Activated CD4-positive, alpha-beta T cell treated with anti-CD3 and anti-CD28 coated beads, Interleukin-2, amount 10 ng/mL, durations not matched to agents 24 days and 14 days (primary cell): ENCODE measurements around the gene CYP2A6. TPM values are rescaled to one million over a fixed set of nuclear protein-coding genes. Genes with fewer than 3 reads are reported as not detected.

Experiments used
- DNase-seq: peaks from one replicate; pipeline ENCODE4 v3.0.0; 2022
- H3K27ac Mint-ChIP-seq: one replicate; pipeline ENCODE4 v1.8.0; 2022; ENCODE audit warnings: mild to moderate bottlenecking, mixed read lengths
- H3K27me3 Mint-ChIP-seq: one replicate; pipeline ENCODE4 v1.8.0; 2022; ENCODE audit warnings: mixed read lengths
- H3K36me3 Mint-ChIP-seq: one replicate; pipeline ENCODE4 v1.8.0; 2022; ENCODE audit warnings: low read depth, mild to moderate bottlenecking, mixed read lengths
- H3K4me1 Mint-ChIP-seq: one replicate; pipeline ENCODE4 v1.8.0; 2021; ENCODE audit warnings: mixed read lengths
- H3K4me3 Mint-ChIP-seq: one replicate; pipeline ENCODE4 v1.8.0; 2022; ENCODE audit warnings: mild to moderate bottlenecking, moderate library complexity, mixed read lengths
- H3K9me3 Mint-ChIP-seq: one replicate; pipeline ENCODE4 v1.8.0; 2021; ENCODE audit warnings: mixed read lengths
- intact Hi-C: fragments of 100-400 bp; cut with micrococcal nuclease; formaldehyde crosslinking; loops from one replicate; pipeline ENCODE4 v1.15.1; 2023
- total RNA-seq: library from RNA; stranded (reverse); gene quantifications from 2 replicates; pipeline ENCODE4 v1.2.3, GENCODE V29; 2022

Gene CYP2A6
- total RNA-seq, 1 donor from 2014 or later = not detected

DNA sequence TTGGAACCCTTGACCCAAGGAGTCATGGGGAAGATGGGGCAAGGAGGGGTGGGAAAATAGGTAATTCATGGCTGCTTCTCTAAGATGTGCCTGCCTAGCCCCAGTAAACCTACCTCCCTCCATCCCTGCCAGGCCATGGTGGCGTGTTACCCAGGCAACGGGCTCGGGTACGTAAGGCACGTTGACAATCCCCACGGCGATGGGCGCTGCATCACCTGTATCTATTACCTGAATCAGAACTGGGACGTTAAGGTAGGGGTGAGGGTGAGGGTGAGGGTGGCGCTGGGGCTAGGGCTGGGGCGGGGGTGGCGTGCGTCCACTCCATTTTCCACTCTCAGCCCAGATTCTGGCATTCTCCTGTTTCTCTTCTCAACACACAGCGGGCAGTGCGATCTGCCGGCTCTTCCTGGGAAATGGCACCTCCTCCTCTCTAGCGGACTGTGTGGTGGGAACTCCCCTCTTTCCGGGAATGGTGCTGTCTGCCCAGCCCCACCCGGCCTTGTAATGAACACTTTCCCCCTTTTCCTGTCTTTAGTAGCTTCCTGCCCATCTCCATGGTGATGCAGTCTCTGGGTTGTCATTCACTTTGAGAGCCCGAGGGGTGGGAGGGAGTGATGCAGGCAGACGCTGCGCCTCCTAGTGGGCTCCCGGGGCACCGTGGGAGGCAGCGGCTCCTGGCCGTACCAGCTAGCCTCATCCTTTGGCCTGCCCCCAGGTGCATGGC lies 43.7 kb downstream of the CYP2A6 start:
- H3K27me3 Mint-ChIP-seq = peaks cover 3% of the 10 kb centered on the region

DNA sequence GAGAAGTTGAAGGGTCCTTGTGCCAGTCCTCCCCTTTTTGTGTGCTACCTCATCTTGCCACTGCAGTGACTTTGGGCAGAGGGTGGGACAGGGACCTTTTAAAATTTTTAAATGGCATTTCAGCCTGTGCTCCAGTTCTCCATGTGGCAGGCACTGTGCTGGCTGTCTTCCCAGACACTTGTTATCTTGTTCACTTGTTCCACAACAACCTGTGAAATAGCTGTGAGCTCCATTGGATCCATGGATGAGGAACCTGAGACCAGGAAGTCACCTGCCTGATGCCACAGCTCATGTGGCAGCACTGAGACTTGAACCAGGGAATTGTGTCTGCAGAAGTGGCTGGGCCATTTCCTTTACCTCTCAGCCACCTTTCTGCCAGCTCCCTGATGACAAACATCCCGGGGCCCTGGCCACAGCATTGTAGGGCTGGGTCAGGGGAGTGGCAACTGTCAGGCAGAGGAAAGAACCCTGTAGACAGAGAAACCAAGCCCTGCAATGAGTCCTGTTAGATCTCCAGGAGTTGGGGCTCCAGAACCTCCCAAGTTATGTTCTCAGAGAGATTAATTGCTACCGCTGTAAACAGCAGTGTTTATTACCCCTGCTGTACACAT lies 44.9 kb downstream of the CYP2A6 start:
- DNase-seq = peak; percentile 86
- peaks cover 57% of the 10 kb centered on the region for H3K36me3 Mint-ChIP-seq
- peaks cover 76% of the 10 kb centered on the region for H3K4me1 Mint-ChIP-seq
- H3K4me3 Mint-ChIP-seq = peak overlapping the region; percentile 91
- no peaks in the 10 kb centered on the region for H3K27me3 Mint-ChIP-seq
- no peaks in the 10 kb centered on the region for H3K9me3 Mint-ChIP-seq
- H3K27ac Mint-ChIP-seq = peak overlapping the region; percentile 92
- intact Hi-C loops = no loop called here

More for the DNA sequence above, 43.7 kb downstream of the CYP2A6 start:
- peak; percentile 94 for DNase-seq
- Mint-ChIP-seq H3K9me3 (no peaks in the 10 kb centered on the region), H3K27ac (peak overlapping the region; percentile 89), H3K4me3 (peak overlapping the region; percentile 77), H3K36me3 (peaks cover 54% of the 10 kb centered on the region), H3K4me1 (peaks cover 76% of the 10 kb centered on the region)
- intact Hi-C loops = loop anchor here (1.0 to 2.0 kb wide), 2 partner anchors 56 to 144 kb away; partner anchors contain the start of genes ACTMAP and SNRPA

DNA sequence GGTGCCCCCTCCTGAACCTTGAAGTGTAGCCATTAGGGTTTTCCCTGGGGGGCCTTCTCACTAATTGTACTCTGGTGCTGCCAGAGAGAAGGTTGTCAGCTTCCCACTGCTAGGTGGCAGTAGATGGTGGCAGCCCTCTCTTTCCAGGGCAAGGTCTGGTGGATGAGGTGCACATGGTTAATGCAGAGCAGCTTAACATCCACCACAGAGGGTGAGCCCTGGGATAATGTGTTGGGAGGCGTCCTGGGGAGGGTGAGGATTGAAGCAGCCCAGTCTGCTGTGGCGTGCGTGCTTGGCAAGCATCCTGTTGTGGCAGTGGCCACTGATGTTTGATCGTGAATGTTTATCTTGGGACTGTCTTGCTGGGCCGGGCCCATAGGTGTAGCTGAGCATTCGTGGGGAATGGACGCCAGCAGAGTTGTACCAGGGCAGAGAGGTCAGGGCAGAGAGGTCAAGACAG lies 45.4 kb downstream of the CYP2A6 start:
- no peaks in the 10 kb centered on the region for H3K27me3 Mint-ChIP-seq

GRCh38 chr19:40803857-40804782 lies 46.1 kb downstream of the CYP2A6 start:
- peak overlapping the region; percentile 91 for H3K4me3 Mint-ChIP-seq
- H3K36me3 Mint-ChIP-seq = peaks cover 57% of the 10 kb centered on the region

More for the DNA sequence above, 45.4 kb downstream of the CYP2A6 start:
- H3K4me1 Mint-ChIP-seq = peaks cover 75% of the 10 kb centered on the region
- H3K9me3 Mint-ChIP-seq = no peaks in the 10 kb centered on the region
- H3K36me3 Mint-ChIP-seq = peaks cover 58% of the 10 kb centered on the region
- peak overlapping the region; percentile 92 for H3K27ac Mint-ChIP-seq
- intact Hi-C loops = no loop called here
- peak; percentile 69 for DNase-seq
- peak overlapping the region; percentile 91 for H3K4me3 Mint-ChIP-seq

GRCh38 chr19:40803170-40803856 lies 46.9 kb downstream of the CYP2A6 start:
- intact Hi-C loops = no loop called here
- H3K36me3 Mint-ChIP-seq = peaks cover 56% of the 10 kb centered on the region

More at GRCh38 chr19:40803857-40804782, 46.1 kb downstream of the CYP2A6 start:
- peak; percentile 91 for DNase-seq
- Mint-ChIP-seq H3K4me1 (peaks cover 74% of the 10 kb centered on the region), H3K9me3 (no peaks in the 10 kb centered on the region), H3K27me3 (no peaks in the 10 kb centered on the region), H3K27ac (peak overlapping the region; percentile 92)
- intact Hi-C loops = no loop called here

GRCh38 chr19:40802300-40803169 lies 47.7 kb downstream of the CYP2A6 start:
- Mint-ChIP-seq H3K36me3 (peaks cover 49% of the 10 kb centered on the region), H3K4me1 (peaks cover 80% of the 10 kb centered on the region), H3K27me3 (no peaks in the 10 kb centered on the region), H3K9me3 (no peaks in the 10 kb centered on the region), H3K4me3 (peak overlapping the region; percentile 91), H3K27ac (peak overlapping the region; percentile 92)
- DNase-seq = peak; percentile 66
- intact Hi-C loops = no loop called here

More at GRCh38 chr19:40803170-40803856, 46.9 kb downstream of the CYP2A6 start:
- Mint-ChIP-seq H3K27ac (peak overlapping the region; percentile 92), H3K4me1 (peaks cover 78% of the 10 kb centered on the region), H3K4me3 (peak overlapping the region; percentile 91), H3K27me3 (no peaks in the 10 kb centered on the region), H3K9me3 (no peaks in the 10 kb centered on the region)
- peak; percentile 64 for DNase-seq

- no peaks in the 10 kb centered on the region for H3K9me3 Mint-ChIP-seq
- H3K36me3 Mint-ChIP-seq = peaks cover 44% of the 10 kb centered on the region
- DNase-seq = no peak
- peaks cover 79% of the 10 kb centered on the region for H3K4me1 Mint-ChIP-seq
- H3K27me3 Mint-ChIP-seq = no peaks in the 10 kb centered on the region
- H3K27ac Mint-ChIP-seq = peak overlapping the region; percentile 92
- peak overlapping the region; percentile 91 for H3K4me3 Mint-ChIP-seq
- intact Hi-C loops = no loop called here
Measured at GRCh38 chr19:40801426-40802299, 48.6 kb downstream of the CYP2A6 start.

- Mint-ChIP-seq H3K27ac (no peak overlapping the region), H3K4me3 (peak overlapping the region; percentile 91), H3K9me3 (no peaks in the 10 kb centered on the region), H3K36me3 (peaks cover 46% of the 10 kb centered on the region), H3K4me1 (peaks cover 77% of the 10 kb centered on the region), H3K27me3 (no peaks in the 10 kb centered on the region)
- DNase-seq = peak; percentile 64
- intact Hi-C loops = no loop called here
Measured at GRCh38 chr19:40800997-40801377, 49.3 kb downstream of the CYP2A6 start.

GRCh38 chr19:40800339-40800996 lies 49.8 kb downstream of the CYP2A6 start:
- peak; percentile 68 for DNase-seq
- peaks cover 46% of the 10 kb centered on the region for H3K36me3 Mint-ChIP-seq
- no peaks in the 10 kb centered on the region for H3K27me3 Mint-ChIP-seq
- H3K4me3 Mint-ChIP-seq = peak overlapping the region; percentile 91
- H3K27ac Mint-ChIP-seq = peak overlapping the region; percentile 79
- H3K4me1 Mint-ChIP-seq = peaks cover 71% of the 10 kb centered on the region
- no peaks in the 10 kb centered on the region for H3K9me3 Mint-ChIP-seq
- intact Hi-C loops = no loop called here

DNA sequence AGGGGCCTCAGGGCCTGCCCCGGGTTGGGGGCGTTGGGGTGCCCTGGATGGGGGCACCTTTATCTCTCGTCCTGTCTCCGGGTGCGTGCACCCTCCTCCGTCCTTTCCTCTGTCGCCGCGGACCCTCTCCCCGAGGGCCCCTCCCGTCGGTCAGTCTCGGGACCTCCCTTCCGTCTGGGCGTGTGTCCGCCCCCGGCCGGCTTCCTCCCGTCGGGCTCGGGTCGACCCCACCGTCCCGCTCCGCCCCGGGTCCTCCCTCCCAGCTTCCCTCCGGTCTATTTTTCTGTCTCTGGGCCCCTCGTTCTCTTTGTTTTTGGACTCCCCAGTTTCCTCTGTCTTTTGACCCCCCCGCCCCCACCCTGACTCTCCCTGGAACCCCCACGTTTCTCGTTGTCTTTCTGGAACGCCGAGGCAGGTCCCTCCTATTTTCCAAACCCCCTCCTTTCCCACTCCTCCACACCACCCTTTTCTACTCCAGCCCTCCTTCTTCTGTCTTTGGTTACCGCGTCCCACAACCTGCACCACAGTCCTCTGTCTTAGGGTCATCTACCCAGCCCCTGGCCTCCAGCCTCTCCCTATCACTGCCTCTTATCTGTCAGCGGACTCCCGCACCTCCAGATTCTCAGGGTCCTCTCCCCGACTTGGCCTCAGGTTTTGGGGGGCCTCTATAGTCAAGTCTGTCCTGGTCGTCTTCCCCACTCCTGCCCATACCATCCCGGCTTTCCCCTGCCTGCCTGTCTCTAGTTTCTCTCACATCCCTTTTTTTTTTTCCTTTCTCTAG lies 50.5 kb downstream of the CYP2A6 start:
- peak; percentile 83 for DNase-seq
- peaks cover 64% of the 10 kb centered on the region for H3K4me1 Mint-ChIP-seq
- peak overlapping the region; percentile 91 for H3K4me3 Mint-ChIP-seq
- no peaks in the 10 kb centered on the region for H3K27me3 Mint-ChIP-seq
- peaks cover 43% of the 10 kb centered on the region for H3K36me3 Mint-ChIP-seq
- H3K27ac Mint-ChIP-seq = peak overlapping the region; percentile 79
- H3K9me3 Mint-ChIP-seq = no peaks in the 10 kb centered on the region
- intact Hi-C loops = loop anchor here (2.0 kb wide), 1 partner anchor 49 kb away; the partner anchor contains the start of genes ACTMAP and SNRPA
